Nephron (organoid): ENCODE measurements around the gene THYN1.

Experiments
- H3K27ac Mint-ChIP-seq, 3 experiments: 2 replicates each; pipeline ENCODE4 v1.8.0; 2020; ENCODE audit warnings: mixed read lengths in 3 of 3, mild to moderate bottlenecking in 2 of 3, moderate library complexity in 1 of 3
- H3K27me3 Mint-ChIP-seq: 2 replicates; pipeline ENCODE4 v1.8.0; 2021; ENCODE audit warnings: low read depth, mild to moderate bottlenecking, moderate library complexity, mixed read lengths
- H3K36me3 Mint-ChIP-seq: 2 replicates; pipeline ENCODE4 v1.8.0; 2020; ENCODE audit warnings: low read depth, mixed read lengths
- H3K4me1 Mint-ChIP-seq: 2 replicates; pipeline ENCODE4 v1.8.0; 2020; ENCODE audit warnings: mixed read lengths
- H3K4me3 Mint-ChIP-seq, 3 experiments: 2 replicates each; pipeline ENCODE4 v1.8.0; 2020; ENCODE audit warnings: mild to moderate bottlenecking in 3 of 3, mixed read lengths in 3 of 3, moderate library complexity in 2 of 3
- H3K9me3 Mint-ChIP-seq: 2 replicates; pipeline ENCODE4 v1.8.0; 2020; ENCODE audit warnings: mixed read lengths
- TF ChIP-seq, protein P1 (sequence below), 3 experiments: fragments of 200-600 bp; sonication (generic); IDR thresholded peaks; one replicate each; pipeline ENCODE4 v1.5.0; 2021; ENCODE audit warnings: antibody characterized with exemption in 3 of 3; ENCODE audit not compliant: unreplicated experiment in 3 of 3

THYN1 gene

DNA sequence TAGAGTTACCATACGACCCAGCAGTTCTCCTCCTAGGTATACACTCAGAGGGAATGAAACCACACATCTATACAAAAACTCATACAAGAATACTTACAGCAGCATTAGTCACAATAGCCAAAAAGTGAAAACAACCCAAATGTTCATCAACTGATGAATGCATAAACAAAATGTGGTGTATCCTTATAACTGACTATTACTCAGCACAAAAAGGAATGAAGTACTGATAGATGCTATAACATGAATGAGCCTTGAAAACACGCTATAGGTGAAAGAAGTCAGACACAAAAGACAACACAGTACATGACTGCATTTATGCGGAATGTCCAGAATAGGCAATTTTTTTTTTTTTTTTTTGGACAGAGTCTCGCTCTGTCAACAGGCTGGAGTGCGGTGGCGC is 52.5 kb downstream of the THYN1 start:
- Mint-ChIP-seq H3K36me3 (peaks cover 79% of the 10 kb centered on the region), H3K9me3 (no peaks in the 10 kb centered on the region), H3K4me1 (no peaks in the 10 kb centered on the region), H3K27me3 (no peaks in the 10 kb centered on the region), H3K27ac (no peak overlapping the region), H3K4me3 (no peak overlapping the region)
- TF ChIP-seq, protein P1, sequence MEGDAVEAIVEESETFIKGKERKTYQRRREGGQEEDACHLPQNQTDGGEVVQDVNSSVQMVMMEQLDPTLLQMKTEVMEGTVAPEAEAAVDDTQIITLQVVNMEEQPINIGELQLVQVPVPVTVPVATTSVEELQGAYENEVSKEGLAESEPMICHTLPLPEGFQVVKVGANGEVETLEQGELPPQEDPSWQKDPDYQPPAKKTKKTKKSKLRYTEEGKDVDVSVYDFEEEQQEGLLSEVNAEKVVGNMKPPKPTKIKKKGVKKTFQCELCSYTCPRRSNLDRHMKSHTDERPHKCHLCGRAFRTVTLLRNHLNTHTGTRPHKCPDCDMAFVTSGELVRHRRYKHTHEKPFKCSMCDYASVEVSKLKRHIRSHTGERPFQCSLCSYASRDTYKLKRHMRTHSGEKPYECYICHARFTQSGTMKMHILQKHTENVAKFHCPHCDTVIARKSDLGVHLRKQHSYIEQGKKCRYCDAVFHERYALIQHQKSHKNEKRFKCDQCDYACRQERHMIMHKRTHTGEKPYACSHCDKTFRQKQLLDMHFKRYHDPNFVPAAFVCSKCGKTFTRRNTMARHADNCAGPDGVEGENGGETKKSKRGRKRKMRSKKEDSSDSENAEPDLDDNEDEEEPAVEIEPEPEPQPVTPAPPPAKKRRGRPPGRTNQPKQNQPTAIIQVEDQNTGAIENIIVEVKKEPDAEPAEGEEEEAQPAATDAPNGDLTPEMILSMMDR (IDR thresholded peaks at IDR 0.05; ENCODE audit: unreplicated experiment in 3 of 3), result no peak

DNA sequence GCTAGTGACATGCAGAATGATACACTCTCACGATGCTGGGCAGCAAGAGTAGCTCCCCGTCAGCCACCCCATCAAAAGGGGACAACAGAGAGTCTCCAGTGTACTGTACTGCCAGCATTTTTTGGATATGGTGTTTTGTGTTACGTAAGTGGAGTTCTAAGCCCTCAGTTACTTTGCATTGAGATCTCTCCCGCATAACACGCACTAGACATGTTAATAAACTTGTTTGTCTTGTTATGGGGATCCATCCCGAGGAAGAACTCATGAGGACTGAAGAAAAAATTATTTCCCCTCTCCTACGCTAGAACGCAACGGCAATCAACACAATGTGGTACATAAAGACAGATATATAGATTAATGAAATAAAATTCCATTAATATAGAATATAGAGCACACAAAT is 53.6 kb downstream of the THYN1 start:
- TF ChIP-seq, protein P1 (IDR thresholded peaks at IDR 0.05; ENCODE audit: unreplicated experiment in 3 of 3), result no peak
- Mint-ChIP-seq H3K27me3 (no peaks in the 10 kb centered on the region), H3K4me3 (no peak overlapping the region), H3K9me3 (no peaks in the 10 kb centered on the region), H3K36me3 (peaks cover 78% of the 10 kb centered on the region), H3K4me1 (no peaks in the 10 kb centered on the region), H3K27ac (no peak overlapping the region)
